NOMO-1 treated with DMSO at 0.1 percent for 48 hours (cell line): ENCODE results near the gene ALG5.

Source experiments
- DNase-seq: peaks from one replicate; lab custom pipeline; 2025; ENCODE audit not compliant: unreplicated experiment; lab: John Stamatoyannopoulos, UW

The ALG5 gene

GRCh38 chr13:36999054-36999714 lies at the start of gene ALG5:
ALG5 (minus strand) TSS chr13:36999340; CDS start chr13:36999300, 40 bp downstream.
- peak; percentile 81 for DNase-seq

GRCh38 chr13:37047846-37048245 lies 48.7 kb upstream of the ALG5 start:
- no peak for DNase-seq

- no peak for DNase-seq
Observed at GRCh38 chr13:37047032-37047431, 47.9 kb upstream of the ALG5 start.

GRCh38 chr13:37046062-37046461 lies 46.9 kb upstream of the ALG5 start:
- DNase-seq: no peak

- DNase-seq: no peak
Observed at GRCh38 chr13:37040789-37041188, 41.6 kb upstream of the ALG5 start.

GRCh38 chr13:37039896-37040295 lies 40.8 kb upstream of the ALG5 start:
- DNase-seq: no peak

GRCh38 chr13:37037241-37037640 lies 38.1 kb upstream of the ALG5 start:
- DNase-seq: no peak

GRCh38 chr13:37029617-37030016 lies 30.5 kb upstream of the ALG5 start:
- no peak for DNase-seq

GRCh38 chr13:37027639-37028038 lies 28.5 kb upstream of the ALG5 start:
- no peak for DNase-seq

GRCh38 chr13:37026771-37027170 lies 27.6 kb upstream of the ALG5 start:
- no peak for DNase-seq

GRCh38 chr13:37023871-37024270 lies 24.7 kb upstream of the ALG5 start:
- DNase-seq: no peak

GRCh38 chr13:37014609-37015008 lies 15.5 kb upstream of the ALG5 start:
- no peak for DNase-seq

- DNase-seq: no peak
Observed at GRCh38 chr13:37011788-37012187, 12.6 kb upstream of the ALG5 start.

GRCh38 chr13:37011002-37011401 lies 11.9 kb upstream of the ALG5 start:
- DNase-seq: peak; percentile 7

GRCh38 chr13:37010424-37010823 lies 11.3 kb upstream of the ALG5 start:
- no peak for DNase-seq

- no peak for DNase-seq
Observed at GRCh38 chr13:37009692-37010091, 10.6 kb upstream of the ALG5 start.

GRCh38 chr13:37001921-37002250 lies 2.7 kb upstream of the ALG5 start:
- no peak for DNase-seq

- no peak for DNase-seq
Observed at GRCh38 chr13:36998624-36999041, 507 bp downstream of the ALG5 start.

GRCh38 chr13:36997716-36998427 lies 1.3 kb downstream of the ALG5 start:
- no peak for DNase-seq

- DNase-seq: no peak
Observed at GRCh38 chr13:36992362-36992761, 6.8 kb downstream of the ALG5 start.

- no peak for DNase-seq
Observed at GRCh38 chr13:36986462-36987240, 12.5 kb downstream of the ALG5 start.

- peak; percentile 79 for DNase-seq
Observed at GRCh38 chr13:36981156-36981743, 17.9 kb downstream of the ALG5 start.
